Neural progenitor cell (in vitro differentiated cells): ENCODE measurements around the gene GABBR1. TPM values are rescaled to one million over a fixed set of nuclear protein-coding genes. Genes with fewer than 3 reads are reported as not detected.

Source experiments
- DNase-seq: peaks from one replicate; pipeline ENCODE4 v3.0.0-alpha.2; 2016; ENCODE audit warnings: low spot score
- H2AFZ ChIP-seq: fragments of 200-600 bp; sonication (generic); replicated peaks from 2 replicates; pipeline ENCODE4 v1.6.1; 2016; ENCODE audit warnings: antibody characterized with exemption
- H3F3A ChIP-seq: fragments of 200-600 bp; sonication (generic); 2 replicates; pipeline ENCODE4 v1.6.1; 2016; ENCODE audit warnings: antibody characterized with exemption, low read depth
- H3K27ac ChIP-seq: fragments of 200-600 bp; sonication (generic); 2 replicates; pipeline ENCODE4 v1.5.1; 2016; ENCODE audit warnings: mild to moderate bottlenecking
- H3K27me3 ChIP-seq: fragments of 200-600 bp; sonication (generic); 2 replicates; pipeline ENCODE4 v1.6.1; 2016; ENCODE audit warnings: mild to moderate bottlenecking, moderate library complexity
- H3K36me3 ChIP-seq: fragments of 200-600 bp; sonication (generic); 2 replicates; pipeline ENCODE4 v1.5.1; 2016
- H3K4me1 ChIP-seq: fragments of 200-600 bp; sonication (generic); 2 replicates; pipeline ENCODE4 v1.6.1; 2016; ENCODE audit warnings: mixed run types
- H3K4me2 ChIP-seq: fragments of 200-600 bp; sonication (generic); 2 replicates; pipeline ENCODE4 v1.6.1; 2016
- H3K4me3 ChIP-seq: fragments of 200-600 bp; sonication (generic); 2 replicates; pipeline ENCODE4 v1.5.1; 2016
- H3K79me2 ChIP-seq: fragments of 200-600 bp; sonication (generic); 2 replicates; pipeline ENCODE4 v1.6.1; 2016; ENCODE audit warnings: low read depth
- H3K9ac ChIP-seq: fragments of 200-600 bp; sonication (generic); 2 replicates; pipeline ENCODE4 v1.6.1; 2016
- H3K9me3 ChIP-seq: fragments of 200-600 bp; sonication (generic); 2 replicates; pipeline ENCODE4 v1.5.1; 2016; ENCODE audit warnings: low read depth
- H4K20me1 ChIP-seq: fragments of 200-600 bp; sonication (generic); 2 replicates; pipeline ENCODE4 v1.6.1; 2016; ENCODE audit warnings: low read depth
- H3K27ac Mint-ChIP-seq: 3 replicates; pipeline ENCODE4 v1.8.0; 2021; ENCODE audit warnings: mixed read lengths
- H3K27me3 Mint-ChIP-seq: 2 replicates; pipeline ENCODE4 v1.8.0; 2022; ENCODE audit warnings: low read depth, mild to moderate bottlenecking, inconsistent platforms, moderate library complexity, mixed read lengths; ENCODE audit not compliant: insufficient read depth
- H3K36me3 Mint-ChIP-seq: 3 replicates; pipeline ENCODE4 v1.8.0; 2021; ENCODE audit warnings: mixed read lengths
- H3K4me1 Mint-ChIP-seq: 3 replicates; pipeline ENCODE4 v1.8.0; 2021; ENCODE audit warnings: mixed read lengths
- H3K4me3 Mint-ChIP-seq: 3 replicates; pipeline ENCODE4 v1.8.0; 2021; ENCODE audit warnings: mild to moderate bottlenecking, moderate library complexity, mixed read lengths
- H3K9me3 Mint-ChIP-seq: 3 replicates; pipeline ENCODE4 v1.8.0; 2020; ENCODE audit warnings: mixed read lengths
- EZH2 ChIP-seq: fragments of 200-600 bp; sonication (generic); IDR thresholded peaks from 2 replicates; pipeline ENCODE4 v1.6.1; 2017; ENCODE audit warnings: antibody characterized with exemption, mild to moderate bottlenecking, moderate library complexity
- EZH2phosphoT487 ChIP-seq: fragments of 200-600 bp; sonication (generic); IDR thresholded peaks from 2 replicates; pipeline ENCODE4 v1.6.1; 2017; ENCODE audit warnings: antibody characterized with exemption
- total RNA-seq: library from RNA; depleted of rRNA; stranded (reverse); fragments of >200 nt; gene quantifications from 2 replicates; pipeline ENCODE4 v1.2.3, GENCODE V29; 2015; ENCODE audit warnings: low replicate concordance
- TF ChIP-seq, protein P1 (sequence below): fragments of 200-600 bp; sonication (generic); IDR thresholded peaks from 2 replicates; pipeline ENCODE4 v1.5.1; 2017; ENCODE audit warnings: antibody characterized with exemption, mild to moderate bottlenecking

GABBR1 gene
- total RNA-seq, 1 donor from 2014 or later, result 25.4 TPM

- peaks cover 5% of the 10 kb centered on the region for H3K36me3 Mint-ChIP-seq
- peaks cover 70% of the 10 kb centered on the region for H3K4me1 Mint-ChIP-seq
- H3K79me2 ChIP-seq, result peaks cover 36% of the 10 kb centered on the region
- no peak overlapping the region for H3K9ac ChIP-seq
- H3K27ac ChIP-seq, result no peak overlapping the region
- peaks cover 8% of the 10 kb centered on the region for H3K27me3 Mint-ChIP-seq
- H3K9me3 Mint-ChIP-seq, result no peaks in the 10 kb centered on the region
- no peaks in the 10 kb centered on the region for H3K36me3 ChIP-seq
- peaks cover 59% of the 10 kb centered on the region for H3K4me1 ChIP-seq
- peak; percentile 93 for DNase-seq
- peak overlapping the region; percentile 97 for H3K4me2 ChIP-seq
- H3K4me3 ChIP-seq, result peak overlapping the region; percentile 96
- peaks cover 34% of the 10 kb centered on the region for H3K27me3 ChIP-seq
- peak overlapping the region; percentile 92 for H3K4me3 Mint-ChIP-seq
- TF ChIP-seq EZH2phosphoT487, result no peak
- no peak for TF ChIP-seq EZH2
- TF ChIP-seq, protein P1, sequence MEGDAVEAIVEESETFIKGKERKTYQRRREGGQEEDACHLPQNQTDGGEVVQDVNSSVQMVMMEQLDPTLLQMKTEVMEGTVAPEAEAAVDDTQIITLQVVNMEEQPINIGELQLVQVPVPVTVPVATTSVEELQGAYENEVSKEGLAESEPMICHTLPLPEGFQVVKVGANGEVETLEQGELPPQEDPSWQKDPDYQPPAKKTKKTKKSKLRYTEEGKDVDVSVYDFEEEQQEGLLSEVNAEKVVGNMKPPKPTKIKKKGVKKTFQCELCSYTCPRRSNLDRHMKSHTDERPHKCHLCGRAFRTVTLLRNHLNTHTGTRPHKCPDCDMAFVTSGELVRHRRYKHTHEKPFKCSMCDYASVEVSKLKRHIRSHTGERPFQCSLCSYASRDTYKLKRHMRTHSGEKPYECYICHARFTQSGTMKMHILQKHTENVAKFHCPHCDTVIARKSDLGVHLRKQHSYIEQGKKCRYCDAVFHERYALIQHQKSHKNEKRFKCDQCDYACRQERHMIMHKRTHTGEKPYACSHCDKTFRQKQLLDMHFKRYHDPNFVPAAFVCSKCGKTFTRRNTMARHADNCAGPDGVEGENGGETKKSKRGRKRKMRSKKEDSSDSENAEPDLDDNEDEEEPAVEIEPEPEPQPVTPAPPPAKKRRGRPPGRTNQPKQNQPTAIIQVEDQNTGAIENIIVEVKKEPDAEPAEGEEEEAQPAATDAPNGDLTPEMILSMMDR, result peak; percentile 68
- no peaks in the 10 kb centered on the region for H3K9me3 ChIP-seq
- peaks cover 82% of the 10 kb centered on the region for H3F3A ChIP-seq
- peak overlapping the region; percentile 80 for H3K27ac Mint-ChIP-seq
- peaks cover 71% of the 10 kb centered on the region for H4K20me1 ChIP-seq
- peak overlapping the region; percentile 15 for H2AFZ ChIP-seq
These were observed 4.3 kb downstream of the GABBR1 start for GRCh38 chr6:29628419-29629281.

DNA sequence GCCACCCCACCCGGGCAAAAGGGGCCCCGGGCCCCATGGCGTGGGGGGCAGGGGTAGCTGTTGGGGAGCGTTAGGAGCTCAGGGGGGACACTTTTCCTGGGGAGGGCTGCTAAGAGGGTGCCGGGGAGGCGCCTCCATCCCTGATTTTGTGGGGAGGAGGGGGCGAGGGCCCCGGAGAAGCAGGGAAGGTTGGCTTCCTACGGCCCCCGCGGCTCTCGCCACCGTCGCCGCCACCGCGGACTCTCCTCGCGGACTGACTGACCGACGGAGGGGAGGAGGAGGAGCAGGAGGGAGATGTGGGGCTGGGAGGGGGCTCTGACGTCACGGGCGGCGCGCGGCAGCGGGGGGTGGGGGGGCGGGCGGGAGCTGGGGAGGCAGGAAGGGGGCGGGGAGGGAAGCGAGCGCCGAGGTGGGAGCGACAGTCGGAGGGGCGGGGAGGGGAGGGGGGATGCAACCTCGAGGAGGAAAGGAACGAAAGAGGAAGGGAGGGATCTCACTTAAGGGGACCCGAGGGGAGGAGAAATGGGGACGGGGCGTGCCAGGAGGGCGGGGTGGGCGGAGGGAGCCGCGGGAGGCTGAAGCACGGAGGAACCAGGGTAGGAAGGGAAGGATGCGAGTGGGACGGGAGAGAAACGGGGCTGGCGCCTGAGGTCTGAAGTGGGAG is 5.1 kb downstream of the GABBR1 start:
- H3K9ac ChIP-seq, result peak overlapping the region; percentile 41
- H3K4me2 ChIP-seq, result peak overlapping the region; percentile 97
- H3F3A ChIP-seq, result peaks cover 82% of the 10 kb centered on the region
- Mint-ChIP-seq H3K9me3 (no peaks in the 10 kb centered on the region), H3K27ac (peak overlapping the region; percentile 80), H3K36me3 (peaks cover 11% of the 10 kb centered on the region), H3K4me1 (peaks cover 74% of the 10 kb centered on the region), H3K4me3 (peak overlapping the region; percentile 92), H3K27me3 (peaks cover 11% of the 10 kb centered on the region)
- no peaks in the 10 kb centered on the region for H3K36me3 ChIP-seq
- H3K27ac ChIP-seq, result no peak overlapping the region
- TF ChIP-seq, protein P1, result no peak
- TF ChIP-seq EZH2, result no peak
- no peak for TF ChIP-seq EZH2phosphoT487
- DNase-seq, result peak; percentile 91
- peaks cover 34% of the 10 kb centered on the region for H3K27me3 ChIP-seq
- peak overlapping the region; percentile 96 for H3K4me3 ChIP-seq
- no peaks in the 10 kb centered on the region for H3K9me3 ChIP-seq
- H3K4me1 ChIP-seq, result peaks cover 66% of the 10 kb centered on the region
- peaks cover 36% of the 10 kb centered on the region for H3K79me2 ChIP-seq
- peaks cover 78% of the 10 kb centered on the region for H4K20me1 ChIP-seq
- H2AFZ ChIP-seq, result peak overlapping the region; percentile 15

DNA sequence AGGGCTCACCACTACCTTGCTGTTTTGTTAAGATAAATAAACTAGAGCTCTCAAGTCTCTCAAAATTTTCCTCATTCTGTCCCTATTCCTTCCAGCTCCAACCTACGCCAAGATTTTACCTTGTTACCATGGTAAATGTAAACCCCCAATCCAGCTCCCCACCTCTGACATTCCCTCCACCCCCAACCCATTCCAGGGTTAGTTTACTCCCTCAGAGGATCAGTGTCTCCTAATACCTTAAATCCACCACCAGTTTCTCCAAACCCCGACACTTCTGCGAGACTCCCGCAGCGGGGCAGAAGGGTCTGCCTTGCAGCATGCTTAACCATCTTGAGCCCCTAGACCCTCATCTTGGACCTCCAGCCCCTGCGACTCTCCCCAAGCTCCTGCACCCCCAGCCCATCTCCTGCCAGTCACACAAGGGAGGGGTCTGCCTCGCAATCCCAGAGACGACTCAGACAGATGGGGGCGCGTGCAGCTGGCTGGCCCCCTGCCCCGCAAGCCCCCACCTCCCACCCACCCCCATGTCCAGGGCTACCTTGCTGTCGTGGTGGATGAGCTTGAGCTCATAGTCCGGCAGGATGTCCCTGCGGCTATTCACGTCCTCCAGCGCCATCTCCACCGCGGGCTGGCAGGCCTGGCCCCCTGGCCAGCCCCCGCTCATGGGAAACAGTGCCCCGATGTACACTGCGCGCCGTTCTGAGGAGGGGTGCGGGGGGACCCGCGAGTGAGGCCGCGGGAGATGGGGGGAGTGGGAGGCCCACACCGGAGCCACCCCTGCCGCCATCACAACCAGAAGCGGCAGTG is 5.8 kb downstream of the GABBR1 start:
- DNase-seq, result peak; percentile 58
- peaks cover 34% of the 10 kb centered on the region for H3K27me3 ChIP-seq
- no peak for TF ChIP-seq EZH2phosphoT487
- H3K79me2 ChIP-seq, result peaks cover 35% of the 10 kb centered on the region
- H3K36me3 ChIP-seq, result no peaks in the 10 kb centered on the region
- no peak overlapping the region for H2AFZ ChIP-seq
- peak overlapping the region; percentile 41 for H3K9ac ChIP-seq
- H3K9me3 ChIP-seq, result no peaks in the 10 kb centered on the region
- Mint-ChIP-seq H3K9me3 (no peaks in the 10 kb centered on the region), H3K4me1 (peaks cover 81% of the 10 kb centered on the region), H3K27me3 (peaks cover 11% of the 10 kb centered on the region), H3K4me3 (peak overlapping the region; percentile 88), H3K36me3 (peaks cover 18% of the 10 kb centered on the region), H3K27ac (peak overlapping the region; percentile 55)
- peak overlapping the region; percentile 97 for H3K4me2 ChIP-seq
- H3K4me3 ChIP-seq, result peak overlapping the region; percentile 96
- peaks cover 86% of the 10 kb centered on the region for H4K20me1 ChIP-seq
- no peak overlapping the region for H3K27ac ChIP-seq
- peaks cover 84% of the 10 kb centered on the region for H3F3A ChIP-seq
- peaks cover 74% of the 10 kb centered on the region for H3K4me1 ChIP-seq
